Measurements from ENCODE around the gene SDK2.

Gene SDK2

DNA sequence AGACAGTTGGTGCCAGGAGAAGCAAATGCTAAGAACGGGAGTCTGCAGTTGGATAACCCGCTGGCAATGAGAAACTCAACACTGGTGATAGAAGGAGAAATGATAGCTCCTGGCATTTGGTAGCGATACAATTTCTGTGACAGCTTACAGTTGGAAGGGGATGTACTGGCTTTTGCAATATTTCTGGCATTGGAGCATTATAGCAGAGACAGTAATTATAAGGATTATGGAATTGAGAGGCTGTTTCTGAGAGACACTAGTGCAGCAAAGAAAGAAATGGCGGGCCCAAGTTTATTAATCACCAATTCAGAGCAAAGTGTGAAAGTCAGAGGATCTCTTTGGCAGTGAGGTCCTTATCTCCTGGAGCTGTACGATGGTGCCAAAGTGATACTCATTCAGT, 16.1 kb upstream of the SDK2 start:
- Histone ChIP-seq H3K4me3 (ENCODE audit: low read length) (no peak overlapping the region), H4K20me1 (ENCODE audit: insufficient read depth, low read length) (no peaks in the 10 kb centered on the region), H3K27ac (ENCODE audit: low read length) (no peak overlapping the region), H3K4me2 (ENCODE audit: low read depth, low read length) (no peak overlapping the region), H3K9me3 (replicated peaks; ENCODE audit: insufficient read depth, low read length) (no peaks in the 10 kb centered on the region), H3K36me3 (replicated peaks; ENCODE audit: insufficient read depth, low read length) (no peaks in the 10 kb centered on the region), H3K9me2 (replicated peaks; ENCODE audit: insufficient read depth, low read length) (no peaks in the 10 kb centered on the region), H3K79me2 (ENCODE audit: low read length) (no peaks in the 10 kb centered on the region), H3F3A (ENCODE audit: insufficient read depth, low read length) (no peaks in the 10 kb centered on the region), H3K9ac (ENCODE audit: low read length) (no peak overlapping the region), H3K27me3 (replicated peaks; ENCODE audit: insufficient read depth, low read length) (peaks cover 69% of the 10 kb centered on the region), H2AFZ (ENCODE audit: low read length) (no peak overlapping the region), H3K4me1 (ENCODE audit: low read length) (no peaks in the 10 kb centered on the region)
- no peak for DNase-seq
- TF ChIP-seq EZH2 (optimal IDR thresholded peaks at IDR 0.05; ENCODE audit: low read depth, low read length) (no peak), EZH2phosphoT487 (IDR thresholded peaks at IDR 0.05; ENCODE audit: low read length) (no peak), CTCF (IDR thresholded peaks at IDR 0.05; ENCODE audit: low read length) (no peak)

- Histone ChIP-seq H3K27ac (ENCODE audit: low read length) (no peak overlapping the region), H3K9ac (ENCODE audit: low read length) (no peak overlapping the region), H3K79me2 (ENCODE audit: low read length) (no peaks in the 10 kb centered on the region), H3K9me3 (replicated peaks; ENCODE audit: insufficient read depth, low read length) (no peaks in the 10 kb centered on the region), H2AFZ (ENCODE audit: low read length) (no peak overlapping the region), H3K36me3 (replicated peaks; ENCODE audit: insufficient read depth, low read length) (no peaks in the 10 kb centered on the region), H3K4me3 (ENCODE audit: low read length) (no peak overlapping the region), H3F3A (ENCODE audit: insufficient read depth, low read length) (no peaks in the 10 kb centered on the region), H4K20me1 (ENCODE audit: insufficient read depth, low read length) (no peaks in the 10 kb centered on the region), H3K4me2 (ENCODE audit: low read depth, low read length) (no peak overlapping the region), H3K9me2 (replicated peaks; ENCODE audit: insufficient read depth, low read length) (no peaks in the 10 kb centered on the region), H3K27me3 (replicated peaks; ENCODE audit: insufficient read depth, low read length) (peaks cover 71% of the 10 kb centered on the region), H3K4me1 (ENCODE audit: low read length) (no peaks in the 10 kb centered on the region)
- no peak for DNase-seq
- TF ChIP-seq CTCF (IDR thresholded peaks at IDR 0.05; ENCODE audit: low read length) (no peak), EZH2 (optimal IDR thresholded peaks at IDR 0.05; ENCODE audit: low read depth, low read length) (no peak), EZH2phosphoT487 (IDR thresholded peaks at IDR 0.05; ENCODE audit: low read length) (no peak)
Observed at GRCh38 chr17:73658821-73659515, 14.7 kb upstream of the SDK2 start.

DNA sequence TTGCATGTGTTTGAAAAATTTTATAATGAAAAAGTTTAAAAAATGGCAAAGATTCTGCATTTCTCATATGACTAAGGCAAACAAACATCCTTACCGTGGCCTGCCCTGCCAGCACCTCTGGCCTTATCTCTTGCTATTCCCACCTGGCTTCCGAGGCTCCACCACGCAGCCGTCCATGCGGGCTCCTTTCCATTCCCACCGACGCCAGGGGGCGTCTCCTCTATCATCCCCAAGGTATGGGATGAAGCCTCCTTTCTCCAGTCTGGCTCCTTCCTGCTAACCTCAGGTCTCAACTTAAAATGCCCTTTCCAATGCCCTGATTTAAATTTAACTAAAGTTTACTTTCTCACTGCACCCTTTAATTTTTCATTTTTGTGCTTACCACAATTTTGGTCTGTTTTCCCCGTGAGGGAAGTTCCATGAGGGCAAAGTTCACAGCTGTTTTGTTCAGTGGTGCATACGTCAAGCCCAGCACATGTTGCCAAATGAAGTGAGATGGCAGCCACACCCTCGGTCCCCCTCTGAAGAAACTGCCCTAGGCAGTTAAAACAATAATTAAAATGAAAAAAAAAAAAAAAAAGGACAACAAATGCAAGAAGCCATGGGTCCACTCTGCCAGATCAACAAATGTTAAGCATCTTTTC, 13.3 kb upstream of the SDK2 start:
- H3K79me2 ChIP-seq (ENCODE audit: low read length): no peaks in the 10 kb centered on the region
- TF ChIP-seq EZH2phosphoT487 (IDR thresholded peaks at IDR 0.05; ENCODE audit: low read length) (no peak), EZH2 (optimal IDR thresholded peaks at IDR 0.05; ENCODE audit: low read depth, low read length) (no peak), CTCF (IDR thresholded peaks at IDR 0.05; ENCODE audit: low read length) (peak; percentile 41)
- H3K27me3 ChIP-seq (replicated peaks; ENCODE audit: insufficient read depth, low read length): peaks cover 75% of the 10 kb centered on the region
- H3K9me2 ChIP-seq (replicated peaks; ENCODE audit: insufficient read depth, low read length): no peaks in the 10 kb centered on the region
- no peaks in the 10 kb centered on the region for H4K20me1 ChIP-seq (ENCODE audit: insufficient read depth, low read length)
- no peaks in the 10 kb centered on the region for H3F3A ChIP-seq (ENCODE audit: insufficient read depth, low read length)
- H3K9ac ChIP-seq (ENCODE audit: low read length): no peak overlapping the region
- H3K4me1 ChIP-seq (ENCODE audit: low read length): no peaks in the 10 kb centered on the region
- H3K4me2 ChIP-seq (ENCODE audit: low read depth, low read length): no peak overlapping the region
- H2AFZ ChIP-seq (ENCODE audit: low read length): no peak overlapping the region
- H3K4me3 ChIP-seq (ENCODE audit: low read length): no peak overlapping the region
- H3K36me3 ChIP-seq (replicated peaks; ENCODE audit: insufficient read depth, low read length): no peaks in the 10 kb centered on the region
- H3K27ac ChIP-seq (ENCODE audit: low read length): no peak overlapping the region
- no peak for DNase-seq
- H3K9me3 ChIP-seq (replicated peaks; ENCODE audit: insufficient read depth, low read length): no peaks in the 10 kb centered on the region

All from MM.1S (cell line).